DMS79 (cell line): ENCODE results near the gene DGKQ.

Experiments used
- DNase-seq: peaks from one replicate; lab custom pipeline; 2025; lab: John Stamatoyannopoulos, UW

The DGKQ gene

DNA sequence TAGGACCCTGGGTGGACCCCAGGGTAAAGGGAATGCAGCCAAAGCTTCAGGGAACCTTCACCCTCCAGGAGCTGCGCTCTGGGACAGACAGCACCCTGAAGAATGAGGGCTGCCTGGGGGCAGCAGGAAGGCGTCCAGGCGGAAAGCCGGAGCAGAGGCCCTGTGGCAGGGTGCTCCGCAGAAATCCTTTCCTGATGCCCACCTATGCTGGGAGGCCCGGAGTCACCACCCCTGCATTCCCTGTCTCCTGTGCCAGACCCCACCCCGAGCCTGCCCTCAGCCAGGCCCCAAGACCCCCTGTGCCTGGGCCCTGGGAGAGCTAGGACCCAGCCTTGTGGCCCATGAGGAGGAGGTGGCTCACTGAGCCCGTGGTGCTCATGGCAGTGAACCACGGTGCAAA, 1.3 kb upstream of the DGKQ start:
- no peak for DNase-seq

DNA sequence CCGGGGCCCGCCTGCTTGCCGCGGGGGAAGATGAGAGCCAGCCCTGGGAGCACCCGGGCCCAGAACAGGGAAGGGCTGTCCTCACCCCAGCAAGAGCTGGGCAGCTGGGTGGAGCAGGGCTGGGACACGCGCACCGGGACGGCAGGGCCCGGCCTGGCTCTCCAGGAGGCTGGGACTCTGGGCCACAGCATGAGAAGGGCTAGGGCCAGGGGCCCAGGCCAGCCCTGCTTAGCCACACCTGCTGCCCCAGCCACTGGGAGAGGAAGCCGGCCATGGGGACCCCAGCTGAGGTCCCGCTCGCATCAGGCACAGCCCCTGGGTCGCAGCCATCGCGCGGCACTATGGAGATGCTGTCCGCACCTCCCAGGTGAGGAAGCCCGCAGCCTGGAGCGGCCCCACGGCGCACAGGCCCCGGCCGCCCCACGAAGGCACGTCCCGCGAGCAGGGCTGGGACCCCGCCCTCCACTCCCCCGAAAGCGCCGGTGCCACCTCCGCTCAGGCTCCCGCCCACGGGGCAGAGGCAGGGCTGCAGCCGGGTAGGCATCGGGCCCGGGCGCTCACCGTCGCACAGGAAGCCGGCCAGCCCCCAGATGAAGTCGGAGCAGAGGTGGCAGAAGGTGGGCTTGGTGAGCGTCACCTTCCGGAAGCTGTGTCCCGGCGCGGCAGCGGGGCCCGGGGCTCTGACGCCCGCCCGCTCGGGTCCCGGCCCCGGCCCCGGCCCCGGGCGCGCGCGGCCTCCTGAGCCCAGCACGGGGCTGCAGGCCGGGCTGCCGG, 531 bp downstream of the DGKQ start:
- no peak for DNase-seq

DNA sequence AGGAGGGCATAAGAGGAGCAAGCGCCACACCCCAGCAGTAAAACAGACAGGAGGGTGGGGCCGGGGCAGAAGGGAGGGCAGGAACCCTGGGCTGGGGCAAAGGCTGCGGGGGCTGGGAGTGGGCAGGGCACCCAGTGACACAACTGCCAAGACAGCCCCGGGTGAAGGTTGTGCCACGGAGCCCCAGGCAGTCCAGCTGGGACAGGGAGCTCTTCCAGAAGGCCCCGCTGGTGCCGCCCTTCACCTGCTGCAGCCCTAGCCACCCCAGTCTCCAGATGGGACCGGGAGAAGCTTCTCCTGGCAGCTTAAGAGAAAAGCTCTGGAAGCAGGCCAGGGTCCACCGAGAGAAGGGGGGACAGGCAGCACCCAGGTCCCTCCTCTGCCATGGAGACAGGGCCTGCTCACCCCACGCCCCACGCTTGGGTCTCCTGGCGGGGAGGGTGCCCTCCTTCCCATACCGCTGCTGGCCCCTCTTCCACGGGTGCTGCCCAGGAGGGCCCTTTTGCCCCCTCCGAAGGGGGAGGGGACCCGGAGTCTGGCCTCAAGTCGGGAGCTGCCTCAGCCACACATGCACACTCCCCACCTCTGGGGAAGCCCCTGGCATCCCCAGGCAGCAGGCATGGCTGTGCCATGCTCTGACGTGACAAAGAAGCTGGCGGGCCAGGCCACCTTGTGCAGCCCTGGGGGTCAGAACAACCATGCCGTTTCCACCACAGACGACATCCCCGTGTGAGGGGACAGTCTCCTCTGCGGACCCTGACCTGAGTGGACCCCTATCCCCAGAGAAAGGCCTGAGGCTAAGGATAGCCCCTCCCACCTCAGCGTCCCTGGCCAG, 1.5 kb downstream of the DGKQ start:
- DNase-seq: no peak

DNA sequence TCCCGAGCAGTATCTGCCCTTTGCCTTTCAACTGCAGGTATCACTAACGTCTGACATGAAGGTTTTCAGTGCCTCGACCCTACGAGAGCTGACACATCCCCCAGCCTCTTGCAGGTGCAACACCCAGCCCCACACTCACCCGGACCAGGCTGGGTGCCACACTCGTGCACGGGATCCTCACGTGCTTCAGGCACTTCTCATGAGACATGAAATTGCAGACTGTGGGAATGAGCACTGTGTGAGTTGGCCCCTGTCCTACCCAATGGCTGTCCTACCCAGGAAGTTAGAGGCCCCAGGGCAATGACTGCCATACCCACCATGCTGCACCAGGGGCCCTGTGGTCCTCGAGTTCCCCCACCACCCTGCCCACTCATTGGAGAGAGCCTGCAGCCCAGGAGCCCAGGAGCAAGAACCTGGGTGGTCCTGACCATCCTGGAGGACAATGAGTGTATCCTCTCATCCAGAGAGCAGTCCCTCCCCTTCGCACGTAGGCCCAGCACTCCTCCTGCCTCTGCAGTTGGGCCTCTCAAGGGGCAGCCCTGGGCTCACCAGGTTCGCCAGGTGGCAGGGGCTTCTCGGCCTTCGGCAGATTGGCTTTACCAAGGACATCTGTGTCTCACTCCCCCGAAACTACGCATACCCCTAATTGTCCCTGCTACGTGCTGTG, 2.4 kb downstream of the DGKQ start:
- DNase-seq: no peak

DNA sequence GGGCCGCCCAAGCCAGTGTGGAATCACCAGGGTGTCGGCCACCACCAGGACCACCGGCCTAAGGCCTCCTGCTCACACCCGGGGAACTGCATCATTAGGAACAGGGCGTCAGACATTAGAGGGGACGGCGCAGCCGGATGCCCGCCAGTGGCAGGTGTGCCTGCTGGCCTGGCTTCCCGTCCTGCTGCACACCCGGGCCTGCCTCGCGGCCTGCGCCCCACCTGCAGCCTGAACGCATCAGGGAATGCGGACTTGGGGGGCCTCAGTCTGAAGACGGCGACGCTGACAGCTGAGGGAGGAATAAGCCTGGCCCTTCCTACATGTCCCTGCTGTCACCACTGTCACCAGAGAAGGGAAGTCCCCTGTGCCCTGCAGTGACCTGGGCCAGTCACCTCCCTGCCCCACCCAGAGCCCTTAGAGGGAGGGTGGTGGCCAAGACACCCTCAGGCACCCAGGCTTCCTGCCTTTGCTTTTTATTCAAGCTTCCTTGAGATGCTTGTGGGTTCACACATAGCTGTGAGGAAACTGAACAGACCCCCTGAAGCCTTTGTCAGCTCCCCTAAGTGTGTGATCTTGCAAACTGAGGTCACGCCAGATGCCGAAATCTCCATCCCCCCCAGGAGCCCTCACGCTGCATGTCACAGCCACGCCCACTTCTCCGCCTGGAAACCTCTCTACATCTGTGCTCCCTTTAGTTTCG, 3.2 kb downstream of the DGKQ start:
- DNase-seq: no peak

DNA sequence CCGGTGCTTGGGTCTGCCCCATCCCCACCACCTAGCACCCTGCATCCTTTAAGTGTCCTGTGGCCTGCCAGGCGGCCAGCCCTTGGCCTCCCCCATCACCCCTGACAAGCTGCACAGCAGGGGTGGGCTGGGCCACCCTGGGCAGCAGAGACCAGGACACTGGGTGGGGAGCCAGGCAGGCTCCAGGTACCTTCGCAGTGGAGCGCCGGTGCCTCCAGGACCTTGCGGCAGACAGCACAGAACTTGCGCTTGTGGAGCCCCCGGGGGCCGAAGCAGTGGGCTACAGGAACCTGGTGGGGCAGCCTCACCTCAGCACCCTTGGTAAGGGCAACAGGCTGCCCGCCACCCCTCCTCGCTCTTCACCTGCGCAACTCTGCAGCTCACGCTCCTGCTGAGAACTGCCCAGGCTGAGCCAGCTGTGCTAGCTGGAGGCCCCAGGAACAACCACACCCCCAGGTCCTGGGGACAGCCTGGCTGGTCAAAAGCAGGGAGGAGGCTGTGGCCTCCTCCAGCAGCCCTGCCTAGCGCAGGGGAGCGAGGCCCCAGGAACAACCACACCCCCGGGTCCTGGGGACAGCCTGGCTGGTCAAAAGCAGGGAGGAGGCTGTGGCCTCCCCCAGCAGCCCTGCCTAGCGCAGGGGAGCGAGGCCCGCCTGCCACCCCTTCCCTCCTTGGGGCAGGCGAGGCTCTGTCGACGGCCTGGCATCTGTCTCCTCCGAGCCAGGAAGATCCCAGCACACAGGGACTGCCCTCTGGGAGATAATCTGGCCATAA, 4.6 kb downstream of the DGKQ start:
- no peak for DNase-seq

DNA sequence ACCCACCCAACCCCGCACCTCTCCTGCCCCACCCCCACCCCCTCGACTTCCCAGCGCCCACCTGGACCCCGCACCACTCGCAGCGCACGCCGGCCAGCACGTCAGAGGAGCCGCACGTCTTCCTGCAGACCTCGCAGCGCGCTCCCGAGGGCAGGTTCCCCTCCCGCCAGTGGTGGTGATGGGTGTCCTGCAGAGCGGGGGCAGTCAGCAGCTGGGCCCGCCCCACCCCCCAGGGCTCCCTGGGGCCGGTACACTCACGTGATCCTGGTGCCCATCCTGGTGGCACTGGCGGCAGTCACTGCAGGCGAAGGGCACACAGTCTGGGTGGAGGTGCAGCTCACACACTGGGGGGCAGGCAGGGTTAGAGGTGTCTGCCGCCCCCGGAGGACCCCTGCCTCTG, 5.1 kb downstream of the DGKQ start:
- DNase-seq: no peak

DNA sequence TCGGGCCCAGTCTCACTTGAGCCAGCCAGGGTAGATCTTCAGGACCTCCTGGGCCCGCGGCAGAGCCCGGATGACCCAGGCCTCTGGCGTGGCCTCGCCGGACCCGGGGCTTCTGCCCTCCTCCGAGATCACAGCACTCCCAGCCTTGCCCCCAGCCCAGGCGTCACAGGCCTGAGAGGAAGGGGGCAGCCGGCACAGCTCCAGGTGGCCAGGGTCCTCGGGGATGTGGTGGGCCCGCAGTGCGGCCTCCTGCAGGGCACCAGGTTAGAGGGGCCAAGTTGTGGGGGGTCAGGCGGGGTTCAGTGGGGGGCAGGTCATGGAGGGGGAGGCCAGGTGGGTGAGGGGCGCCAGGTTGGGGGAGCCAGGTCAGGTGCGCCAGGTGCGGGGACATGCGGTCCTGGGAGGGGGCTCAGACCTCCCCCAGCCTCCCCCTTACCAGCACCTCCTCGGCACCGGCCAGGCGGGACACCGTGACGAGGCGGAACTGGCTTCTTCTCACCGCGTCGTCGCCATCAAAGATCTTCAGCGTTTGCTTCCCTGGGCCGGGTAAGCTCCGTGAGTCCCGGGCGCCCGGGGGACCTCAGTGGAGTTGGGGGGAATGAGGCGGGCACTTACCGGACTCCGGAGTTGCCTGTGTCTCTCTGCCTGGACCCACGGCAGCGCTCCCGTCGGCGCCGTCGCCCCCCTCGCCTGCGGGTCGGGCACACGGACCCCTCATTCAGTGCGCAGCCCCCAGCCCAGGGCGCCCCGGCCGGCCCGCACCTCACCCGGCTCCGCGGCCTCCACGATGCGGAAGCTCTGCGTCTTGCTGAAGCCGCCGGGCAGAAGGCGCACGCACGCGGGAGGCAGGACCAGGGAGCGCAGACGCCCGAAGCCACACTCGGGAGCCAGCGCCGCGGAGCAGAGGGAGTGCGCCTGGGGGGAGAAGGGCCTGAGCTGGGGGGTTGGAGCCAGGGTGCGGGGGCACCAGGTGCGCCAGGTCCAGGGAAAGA, 6.0 kb downstream of the DGKQ start:
- DNase-seq: no peak

DNA sequence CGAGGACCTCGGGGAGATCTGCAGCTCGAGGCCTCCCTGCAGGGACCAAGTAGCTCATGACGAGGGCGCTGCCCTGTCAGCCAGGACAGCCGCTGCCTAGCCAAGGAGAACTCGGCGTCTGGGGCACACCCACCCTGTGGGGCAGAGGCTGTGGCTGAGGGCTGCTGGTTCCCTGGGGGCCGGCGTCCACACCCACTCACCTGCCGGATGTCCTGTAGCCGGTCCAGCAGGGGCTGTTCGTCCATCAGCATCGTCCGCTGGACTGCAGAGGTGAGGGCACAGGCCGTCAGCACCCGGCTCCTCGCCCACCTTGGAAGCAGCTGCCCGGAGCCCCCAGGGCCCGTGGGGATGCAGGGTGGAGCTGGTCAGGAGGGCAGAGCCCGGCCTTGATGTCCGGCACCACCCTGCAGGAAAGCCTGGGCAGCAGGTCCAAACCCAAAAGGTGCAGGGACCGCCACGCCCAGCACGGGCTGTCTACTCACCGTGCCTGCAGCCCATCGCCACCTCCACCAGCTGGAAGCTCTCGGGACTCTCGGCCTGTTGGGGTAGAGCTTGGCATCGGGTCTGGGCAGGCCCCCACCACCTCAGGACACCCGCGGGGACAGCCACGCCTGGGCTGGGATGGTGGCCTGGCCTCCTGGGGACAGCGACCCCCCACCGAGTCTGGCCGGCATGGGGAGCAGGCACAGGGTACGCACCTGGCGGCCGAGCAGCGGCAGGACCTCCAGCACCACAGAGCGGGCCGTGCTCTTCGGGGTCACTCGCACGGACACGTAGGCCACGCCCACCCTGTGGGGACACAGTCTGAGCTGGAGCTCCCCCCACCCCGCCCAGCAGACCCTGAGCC, 6.9 kb downstream of the DGKQ start:
- no peak for DNase-seq

DNA sequence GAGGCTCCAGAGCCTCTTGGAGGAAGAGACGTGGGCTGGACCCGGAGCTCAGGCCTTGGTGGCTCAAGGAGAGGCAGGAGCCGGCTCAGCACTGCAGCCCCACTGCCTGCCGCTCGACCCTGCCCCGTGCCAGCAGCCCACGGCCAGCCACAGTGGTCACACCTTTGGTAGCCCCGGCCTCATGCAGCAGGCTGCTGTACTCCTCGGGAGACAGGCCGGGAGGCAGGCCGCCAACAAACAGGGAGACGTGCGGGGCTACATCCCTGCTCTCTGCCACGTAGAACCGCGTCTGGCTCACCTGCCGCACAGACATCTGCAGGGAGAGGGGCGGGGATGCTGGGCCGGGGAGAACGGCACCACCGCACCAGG, 7.6 kb downstream of the DGKQ start:
- DNase-seq: no peak

DNA sequence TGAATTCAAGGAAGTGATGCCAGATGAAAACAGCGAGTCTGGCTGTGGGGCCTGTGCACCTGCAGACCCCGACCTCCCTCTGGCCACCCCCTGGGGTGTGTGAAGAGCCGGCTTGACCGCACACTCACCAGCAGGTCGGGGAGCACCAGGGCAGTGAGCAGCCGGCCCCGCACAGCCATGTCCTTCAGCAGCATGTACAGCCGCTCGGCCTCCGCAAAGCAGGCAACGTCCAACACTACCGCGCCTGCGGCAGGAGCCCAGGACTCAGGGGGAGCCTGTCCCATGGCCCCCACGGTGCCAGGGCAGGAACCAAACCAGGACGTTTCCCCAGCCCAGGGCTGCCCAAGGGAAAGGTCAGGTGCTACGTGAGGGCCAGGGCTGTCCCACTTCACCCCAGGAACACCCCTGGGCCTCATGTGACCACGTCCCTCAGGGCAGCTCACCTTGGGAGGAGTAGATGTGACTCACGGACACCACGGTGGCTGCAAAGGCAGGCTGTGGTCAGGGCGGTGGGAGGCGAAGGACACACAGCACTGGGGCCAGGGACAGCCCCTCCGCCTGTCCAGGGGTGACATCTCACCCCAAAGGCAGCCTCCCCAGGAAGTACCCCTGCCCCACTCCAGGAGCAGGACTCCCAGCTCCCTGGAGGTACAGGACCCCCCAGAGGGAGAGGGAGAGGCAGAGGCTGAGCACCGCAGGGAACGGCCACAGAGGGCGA, 8.2 kb downstream of the DGKQ start:
- DNase-seq: no peak

DNA sequence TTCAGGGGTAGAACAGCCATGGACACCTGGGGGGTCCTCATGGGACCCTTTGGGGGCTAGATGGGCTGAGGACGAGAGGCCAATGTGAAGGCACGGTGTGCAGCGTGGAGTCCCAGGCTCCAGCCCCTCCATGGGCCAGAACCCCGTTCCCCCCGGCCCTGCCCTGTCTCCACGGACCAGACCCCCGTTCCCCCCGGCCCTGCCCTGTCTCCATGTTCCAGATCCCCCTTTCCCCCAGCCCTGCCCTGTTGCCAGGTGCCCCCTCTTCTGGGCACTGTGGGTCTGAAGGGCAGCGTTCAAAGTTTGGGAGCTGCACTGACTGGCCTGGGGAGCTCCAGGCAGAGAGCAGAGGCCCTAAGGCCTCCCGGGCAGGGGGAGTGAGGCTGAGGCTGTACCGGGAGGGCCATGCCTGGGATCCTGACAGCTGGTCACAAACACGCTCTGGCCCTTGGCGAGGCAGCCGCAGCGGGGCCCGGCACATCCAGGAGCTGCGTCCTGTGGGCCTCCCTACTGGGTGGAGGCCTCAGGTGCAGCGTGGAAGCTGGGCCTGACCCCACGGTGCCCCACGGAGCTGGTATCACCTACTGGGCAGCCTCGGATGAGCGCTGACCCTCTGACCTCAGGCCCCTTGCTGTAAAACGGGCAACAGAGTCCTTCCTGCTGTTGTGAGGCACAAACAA, 8.9 kb downstream of the DGKQ start:
- no peak for DNase-seq

DNA sequence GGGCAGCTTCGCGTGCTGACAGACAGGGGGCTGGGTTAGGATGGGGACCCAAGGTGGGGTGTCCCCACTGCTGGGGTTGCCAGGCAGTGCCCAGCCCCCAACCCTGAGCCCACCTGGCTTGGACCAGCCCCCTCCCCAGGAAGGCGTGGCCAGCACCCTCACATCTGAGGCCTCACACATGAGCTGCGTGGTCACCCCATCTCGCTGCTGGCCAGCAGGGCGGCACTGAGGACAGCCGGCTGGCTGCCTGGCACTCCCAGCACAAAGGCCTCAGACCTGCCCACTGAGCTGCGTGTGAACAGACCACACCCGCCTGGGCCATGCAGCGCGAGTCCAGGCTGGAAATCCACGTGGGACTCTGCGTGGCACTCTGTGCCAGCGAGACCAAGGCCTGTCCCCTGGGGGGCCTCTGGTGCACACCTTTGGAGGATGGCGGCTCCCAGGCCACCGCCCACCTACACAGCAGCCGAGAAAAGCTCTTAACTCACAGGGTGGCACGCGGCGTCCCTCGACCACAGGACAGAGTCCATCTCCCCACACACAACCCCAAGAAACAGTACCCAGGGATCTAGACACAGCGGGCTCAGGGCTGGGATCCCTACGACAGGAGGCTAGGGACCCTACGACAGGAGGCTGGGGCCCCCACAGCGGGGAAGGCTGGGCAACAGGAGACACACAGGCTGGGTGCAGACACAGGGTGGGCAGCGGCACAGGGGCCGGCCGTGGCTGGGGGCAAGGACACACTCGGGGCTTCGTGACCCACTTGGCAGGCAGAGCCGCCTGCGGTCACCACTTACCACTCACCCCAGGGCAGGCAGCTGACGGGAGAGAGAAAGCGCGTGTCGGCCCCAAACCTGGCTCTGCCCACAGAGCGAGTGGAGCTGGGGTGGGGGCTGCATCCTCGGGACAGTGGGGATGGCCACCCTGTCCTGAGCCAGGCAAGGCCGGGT, 9.8 kb downstream of the DGKQ start:
- DNase-seq: no peak

DNA sequence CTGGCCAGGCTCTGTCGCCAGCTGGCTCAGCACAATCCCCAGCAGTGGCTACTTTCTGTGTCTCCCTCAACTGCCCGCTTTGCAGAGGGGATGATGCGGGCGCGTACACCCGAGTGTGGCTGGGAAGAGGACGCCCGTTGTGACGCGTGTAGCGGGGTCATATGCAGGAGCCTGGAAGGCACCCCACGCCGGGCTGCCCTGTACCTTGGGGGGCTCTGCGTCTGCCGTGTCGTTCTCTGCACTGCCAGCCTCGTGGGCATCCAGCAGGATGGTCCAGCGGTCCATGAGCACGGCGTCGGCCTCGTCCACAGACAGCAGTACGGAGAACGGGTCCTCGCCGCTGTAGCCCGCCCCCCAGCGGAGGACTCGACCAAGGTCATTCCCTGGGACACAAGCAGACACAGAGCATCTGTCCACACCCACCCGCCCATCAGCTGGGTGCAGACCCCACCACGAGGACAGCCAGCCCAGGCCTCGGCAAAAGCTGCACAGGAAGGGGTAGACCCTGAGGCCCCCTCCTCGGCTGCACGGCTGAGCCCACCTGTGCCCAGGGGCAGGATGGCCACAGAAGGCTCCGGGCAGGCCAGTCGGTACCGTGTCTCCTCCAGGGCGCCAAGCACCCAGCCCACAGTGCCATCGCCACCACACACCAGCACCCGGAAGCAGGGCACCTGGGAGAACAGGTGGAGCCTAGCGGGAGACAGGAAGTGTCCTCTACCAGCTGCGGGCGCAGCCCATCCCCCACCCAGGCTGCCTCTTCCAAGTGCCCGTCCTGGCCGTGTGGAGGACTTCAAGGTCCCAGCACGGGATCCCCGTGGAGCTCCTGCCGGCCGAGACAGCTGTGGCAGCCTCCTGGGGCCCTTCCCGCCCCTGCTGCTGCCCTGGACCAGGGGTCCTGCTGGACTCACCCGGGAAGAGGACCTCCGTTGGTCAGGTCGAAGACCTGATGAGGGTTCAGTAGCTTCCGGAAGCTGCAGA, 10.8 kb downstream of the DGKQ start:
- DNase-seq: no peak

DNA sequence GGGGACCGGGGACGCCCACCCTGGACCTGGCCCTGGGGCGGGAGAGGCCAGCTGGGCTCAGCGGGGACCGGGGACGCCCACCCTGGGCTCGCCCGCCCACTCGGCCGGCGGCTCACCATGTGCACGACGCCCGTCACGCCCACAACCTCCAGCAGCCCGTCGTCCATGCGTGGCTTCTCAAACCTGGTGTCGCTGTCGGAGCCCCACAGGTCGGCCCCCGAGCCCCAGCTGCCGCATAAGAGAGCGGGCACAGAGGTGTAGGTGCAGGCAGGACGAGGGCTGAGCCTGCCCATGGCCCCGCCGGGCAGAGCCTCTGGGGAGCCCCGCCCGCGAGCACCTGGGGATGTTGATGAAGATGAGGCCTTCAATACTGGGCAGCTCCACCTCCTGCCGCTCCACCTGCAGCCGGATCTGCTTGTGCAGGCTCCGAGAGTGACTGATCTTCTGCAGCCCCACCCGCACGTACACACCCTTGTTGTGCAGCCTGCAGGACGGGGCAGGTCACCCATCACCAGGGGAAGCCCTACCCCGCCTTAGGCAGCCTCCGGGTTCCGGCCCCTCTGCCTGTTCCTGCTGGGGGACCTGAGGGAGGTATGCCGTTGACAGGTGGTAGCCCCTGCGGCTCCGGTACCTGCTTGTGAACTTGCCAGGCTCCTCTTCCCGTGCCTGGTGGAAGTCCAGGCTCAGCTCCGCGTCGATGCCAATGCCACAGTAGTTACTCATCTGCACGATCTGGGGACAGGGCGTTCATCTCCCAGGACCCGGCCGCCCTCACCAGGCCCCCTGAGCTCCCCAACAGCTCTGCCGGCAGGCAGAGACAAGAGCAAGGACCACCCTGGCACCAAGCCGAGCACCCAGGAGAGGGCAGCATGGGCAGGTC, 11.8 kb downstream of the DGKQ start:
- DNase-seq: no peak
